ENCODE data around the gene SMURF1.

Gene SMURF1

DNA sequence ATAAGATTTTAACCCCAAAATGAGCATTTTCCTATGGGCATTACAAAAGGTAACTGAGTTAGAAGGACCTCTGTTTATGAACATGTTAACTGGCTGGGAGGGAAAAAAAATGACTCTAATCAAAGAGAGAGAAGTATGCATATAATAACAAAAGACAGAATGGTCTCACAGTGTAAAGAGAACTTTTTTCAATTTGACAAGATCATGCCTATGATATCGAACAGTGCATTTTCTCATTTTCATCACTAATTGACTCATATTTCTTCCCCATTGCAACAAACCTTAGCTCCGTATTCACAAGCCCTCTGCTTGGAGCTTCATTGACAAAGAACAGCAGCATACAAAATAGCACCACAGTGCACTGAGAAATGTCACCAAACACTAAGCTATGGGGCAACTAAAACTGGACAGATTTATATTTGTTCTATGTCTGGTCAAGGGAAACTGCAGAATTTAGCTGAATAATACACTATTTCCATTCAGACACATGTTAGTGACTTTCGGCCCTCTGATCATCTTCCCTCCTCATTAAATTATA lies 45.6 kb downstream of the SMURF1 start:
- DNase-seq (ENCODE audit: low spot score), result no peak

DNA sequence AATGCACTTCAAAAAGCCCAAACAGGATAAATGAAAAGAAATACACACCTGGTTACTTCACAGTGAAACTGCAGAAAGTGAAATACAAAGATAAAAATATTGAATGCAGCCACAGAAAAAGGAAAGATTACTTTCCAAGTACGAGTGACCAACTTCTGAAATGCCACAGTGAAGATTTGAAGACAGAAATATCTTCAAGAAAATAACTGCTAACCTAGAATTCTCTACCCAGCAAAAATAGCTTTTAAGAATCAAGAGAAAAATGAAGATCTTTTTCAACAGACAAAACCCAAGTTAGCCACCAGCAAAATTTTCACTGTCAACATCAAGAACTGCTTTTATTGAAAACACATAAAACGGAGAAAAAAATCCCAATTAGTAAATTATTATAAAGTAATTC lies 46.2 kb downstream of the SMURF1 start:
- no peak for DNase-seq (ENCODE audit: low spot score)

DNA sequence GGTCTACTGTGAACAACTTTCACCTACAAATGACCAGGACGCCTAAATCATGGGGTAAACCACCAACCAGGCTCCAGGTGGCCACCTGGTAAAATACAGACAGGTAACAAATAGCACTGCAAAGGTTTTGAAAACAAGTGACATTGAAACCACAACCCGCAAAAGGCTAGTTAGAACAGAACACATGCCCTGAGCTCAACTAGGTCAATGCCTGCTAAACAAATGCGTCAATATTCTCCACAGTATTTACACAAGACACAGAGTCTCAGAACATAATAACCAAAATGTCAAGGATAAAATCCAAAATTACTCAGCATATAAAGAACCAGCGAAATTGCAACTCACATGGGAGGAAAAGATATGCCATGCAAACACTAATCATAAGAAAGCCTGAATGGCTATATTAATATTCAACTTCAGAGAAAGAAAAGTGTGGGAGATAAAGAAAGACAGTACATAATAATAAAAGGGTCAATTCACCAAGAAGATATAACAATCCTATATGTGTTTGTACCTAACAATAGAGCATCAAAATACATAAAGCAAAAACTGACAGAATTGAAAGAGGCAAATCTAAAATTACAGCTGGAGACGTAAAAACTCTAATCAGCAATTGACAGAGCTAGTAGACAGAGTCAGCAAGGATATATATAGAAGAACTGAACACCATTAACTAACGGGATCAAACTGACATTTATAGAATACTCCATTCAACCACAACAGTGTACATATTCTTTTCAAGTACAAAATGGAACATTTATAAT lies 47.6 kb downstream of the SMURF1 start:
- no peak for DNase-seq (ENCODE audit: low spot score)

DNA sequence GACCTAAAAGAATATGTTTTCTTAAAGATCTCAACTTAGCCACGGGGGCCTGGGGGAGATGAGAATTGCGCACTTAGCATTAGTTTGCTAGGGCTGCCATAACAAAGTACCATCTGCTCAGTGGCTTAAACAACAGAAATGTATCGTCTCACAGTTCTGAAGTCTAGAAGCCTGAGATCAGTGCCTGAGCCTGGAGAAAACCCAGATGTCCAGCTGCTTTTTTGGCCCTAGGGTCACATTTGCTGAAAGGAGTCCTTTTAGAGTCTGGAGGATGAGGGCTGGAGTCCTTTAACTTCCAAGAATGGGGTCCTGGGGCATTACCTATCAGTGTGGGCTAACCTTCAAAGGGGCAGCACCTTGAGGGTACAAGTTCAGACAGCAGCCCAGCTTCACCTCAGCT lies 48.2 kb downstream of the SMURF1 start:
- no peak for DNase-seq (ENCODE audit: low spot score)

DNA sequence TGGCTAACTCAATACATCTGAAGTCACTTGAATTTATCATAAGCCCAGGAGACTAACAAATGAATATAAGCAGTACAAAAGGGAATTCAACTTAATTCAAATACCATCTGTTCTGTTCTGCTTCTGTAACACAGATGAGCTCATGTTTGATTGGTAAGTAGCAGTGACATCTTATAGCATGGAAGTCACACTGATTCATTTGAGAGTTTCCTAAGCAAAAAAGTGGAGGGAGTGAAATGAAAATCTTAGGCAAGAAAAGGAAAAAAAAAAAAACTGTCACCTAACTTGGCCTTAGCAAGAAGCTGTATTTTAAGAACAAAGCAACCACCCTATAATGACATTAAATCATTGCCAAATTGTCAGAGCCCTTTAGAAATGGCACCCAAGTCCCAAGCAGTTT lies 49.5 kb downstream of the SMURF1 start:
- DNase-seq (ENCODE audit: low spot score), result no peak

DNA sequence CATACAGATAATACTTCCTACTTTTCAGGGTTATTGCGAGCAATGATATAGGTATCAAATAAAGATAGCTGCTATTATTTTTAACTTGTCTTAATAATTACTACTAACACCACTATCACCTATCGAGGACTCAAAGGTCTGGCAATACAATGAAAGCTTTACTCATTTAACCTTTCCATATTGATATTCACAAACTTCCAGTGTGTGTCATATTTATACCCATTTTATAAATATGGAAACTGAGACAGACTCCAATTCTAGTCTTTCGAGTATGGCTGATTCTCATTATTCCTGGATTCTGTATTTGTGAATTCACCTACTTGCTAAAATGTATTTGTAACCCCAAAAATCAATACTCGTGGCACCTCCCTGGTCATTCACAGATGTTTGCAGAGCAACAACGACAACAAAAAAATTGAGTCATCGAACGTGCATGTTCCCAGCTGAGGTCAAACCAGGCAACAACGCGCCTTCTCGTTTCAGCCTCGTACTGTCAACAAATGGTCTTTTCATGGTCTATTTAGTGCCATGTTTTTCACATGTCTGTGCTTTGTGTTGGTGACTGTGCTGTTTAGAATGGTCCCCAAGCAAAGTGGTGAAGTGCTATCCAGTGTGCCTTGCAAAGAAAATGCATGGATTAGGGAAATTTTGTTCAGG lies 51.7 kb downstream of the SMURF1 start:
- no peak for DNase-seq (ENCODE audit: low spot score)

DNA sequence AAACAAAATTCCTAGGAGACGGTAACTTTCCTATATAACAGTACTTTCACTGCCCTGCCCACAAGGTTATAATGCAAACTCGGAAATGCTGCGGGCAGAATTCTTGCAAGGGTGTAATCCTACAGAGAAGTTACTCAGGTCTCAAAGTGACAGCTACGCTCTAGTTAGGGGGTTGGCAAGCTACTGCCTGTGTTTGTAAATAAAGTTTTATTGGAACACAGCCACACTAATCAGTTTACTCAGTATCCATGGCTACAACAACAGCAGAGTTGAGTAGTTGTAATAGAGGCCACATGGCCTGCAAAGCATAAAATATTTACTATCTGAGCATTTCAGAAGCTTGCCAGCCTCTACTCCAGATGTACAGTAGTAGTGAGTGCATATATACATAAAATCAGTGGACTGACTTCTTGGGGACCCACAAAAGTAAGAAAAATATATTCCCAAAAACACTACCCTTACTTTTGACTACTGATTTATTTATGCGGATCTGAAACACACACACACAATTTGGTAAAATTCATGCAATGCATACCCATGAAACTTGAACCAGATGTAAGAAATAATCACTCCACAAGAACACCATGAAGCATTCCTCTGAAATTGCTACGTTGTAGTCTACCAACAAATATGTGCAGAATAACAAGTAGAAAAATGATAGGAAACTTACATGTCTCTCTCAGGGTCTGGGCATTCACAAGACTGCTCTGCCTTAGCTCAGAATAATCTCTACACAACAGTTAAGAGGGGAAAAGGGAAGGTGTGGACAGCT lies 53.0 kb downstream of the SMURF1 start:
- no peak for DNase-seq (ENCODE audit: low spot score)

DNA sequence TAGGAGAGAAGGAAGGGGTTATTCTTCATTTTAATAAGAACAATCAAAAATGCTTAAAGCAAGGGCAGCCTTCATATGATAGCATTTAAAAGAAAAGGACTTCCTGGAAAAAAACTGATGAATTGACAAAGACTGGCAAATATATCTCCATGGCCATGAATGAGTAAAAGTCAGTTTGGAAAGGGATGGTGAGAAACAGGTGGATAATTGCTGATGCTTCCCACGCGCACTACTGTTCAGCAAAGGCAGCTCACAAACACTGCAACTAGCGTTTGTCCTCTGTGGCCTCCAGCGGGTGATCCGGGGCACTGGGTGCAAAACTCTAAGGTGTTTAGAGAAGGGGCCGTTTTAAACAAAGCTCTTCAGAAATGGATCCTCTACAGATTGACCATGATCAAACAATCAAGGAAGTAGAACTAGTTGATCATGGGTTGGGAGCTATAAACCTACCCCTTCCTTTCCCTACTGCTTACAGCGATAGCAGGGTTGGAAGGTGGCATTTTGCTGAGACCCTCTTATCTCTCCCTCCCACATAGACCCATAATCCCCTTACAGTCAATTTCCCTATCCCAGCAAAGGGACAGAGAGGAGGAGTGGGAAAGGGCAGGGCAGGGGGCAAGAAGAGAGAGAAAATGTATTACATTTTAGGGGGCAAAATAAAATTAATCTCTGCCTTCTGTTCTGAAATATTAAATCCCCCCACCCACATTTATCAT lies 53.8 kb downstream of the SMURF1 start:
- DNase-seq (ENCODE audit: low spot score), result no peak

DNA sequence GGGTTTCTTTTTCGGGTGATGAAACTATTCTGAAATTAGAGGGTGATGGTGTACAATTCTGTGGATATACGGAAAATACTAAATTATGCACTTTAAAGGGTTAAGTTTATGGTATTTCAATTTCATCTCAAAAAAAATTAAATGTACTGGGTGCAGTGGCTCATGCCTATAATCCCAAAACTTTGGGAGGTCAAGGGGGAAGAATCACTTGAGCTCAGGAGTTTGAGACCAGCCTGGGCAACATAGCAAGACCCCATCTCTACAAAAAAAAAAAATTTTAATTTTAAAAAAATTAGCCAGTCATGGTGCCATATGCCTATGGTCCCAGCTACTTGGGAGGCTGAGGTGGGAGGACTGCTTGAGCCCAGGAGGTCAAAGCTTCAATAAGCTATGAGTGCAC lies 57.0 kb downstream of the SMURF1 start:
- no peak for DNase-seq (ENCODE audit: low spot score)

DNA sequence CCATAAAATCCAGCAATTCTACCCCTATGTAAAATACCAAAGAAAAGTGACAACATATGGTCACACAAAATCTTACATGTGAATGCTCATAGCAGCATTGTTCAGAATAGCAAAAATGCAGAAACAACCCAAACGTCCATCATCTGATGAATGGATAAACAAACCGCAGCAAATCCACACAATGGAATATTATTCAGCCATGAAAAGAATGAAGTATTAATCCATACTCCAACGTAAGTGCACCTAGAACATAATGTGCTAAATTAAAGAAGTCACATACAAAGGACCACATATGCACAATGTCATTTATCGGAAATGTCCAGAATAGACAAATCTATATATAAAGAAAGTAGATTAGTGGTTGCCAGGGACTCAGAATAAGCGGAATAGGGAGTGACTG lies 57.4 kb downstream of the SMURF1 start:
- no peak for DNase-seq (ENCODE audit: low spot score)

DNA sequence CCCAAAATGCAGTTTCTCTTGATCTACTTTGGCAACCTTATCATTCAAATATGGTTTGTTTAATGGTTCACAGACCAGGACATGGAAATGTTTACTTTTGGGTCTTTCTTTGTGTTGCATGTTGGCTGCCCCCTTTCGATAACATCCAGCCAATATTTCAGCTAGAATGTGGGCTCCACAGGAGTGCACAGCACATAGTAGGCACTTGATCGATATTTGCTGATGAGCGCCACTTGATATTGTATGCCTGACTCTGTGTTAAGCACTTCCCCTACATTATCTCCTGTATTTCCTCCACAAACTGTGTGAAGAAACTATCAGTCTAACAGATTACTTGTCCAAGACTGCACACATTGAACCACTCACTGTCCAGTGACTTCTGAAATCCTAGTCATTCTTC lies 60.2 kb downstream of the SMURF1 start:
- no peak for DNase-seq (ENCODE audit: low spot score)

DNA sequence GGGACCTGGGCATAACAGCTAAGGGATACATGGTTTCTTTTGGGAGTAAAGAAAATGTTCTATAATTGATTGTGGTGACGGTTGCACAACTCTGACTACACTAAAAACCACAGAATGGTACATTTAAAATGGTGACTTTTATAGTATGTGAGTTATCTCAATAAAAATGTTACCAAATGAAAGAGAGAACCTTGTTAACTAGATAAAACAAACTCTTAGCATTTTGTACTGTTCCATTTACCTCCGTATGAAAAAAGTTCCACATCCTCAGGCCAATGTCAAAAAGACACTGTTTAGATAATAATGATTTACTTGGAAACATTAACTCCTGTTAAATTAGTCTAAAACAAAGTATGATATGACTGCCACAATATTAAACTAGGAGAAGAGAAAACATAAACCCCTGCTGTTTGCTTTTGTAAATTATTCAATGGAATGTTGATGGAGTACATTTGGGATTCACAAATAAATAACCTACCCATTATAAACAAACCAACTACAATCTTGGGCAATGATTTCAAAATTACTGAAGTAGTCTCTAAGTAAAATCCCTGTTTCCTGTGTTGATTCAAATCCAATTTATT lies 60.7 kb downstream of the SMURF1 start:
- DNase-seq (ENCODE audit: low spot score), result no peak

DNA sequence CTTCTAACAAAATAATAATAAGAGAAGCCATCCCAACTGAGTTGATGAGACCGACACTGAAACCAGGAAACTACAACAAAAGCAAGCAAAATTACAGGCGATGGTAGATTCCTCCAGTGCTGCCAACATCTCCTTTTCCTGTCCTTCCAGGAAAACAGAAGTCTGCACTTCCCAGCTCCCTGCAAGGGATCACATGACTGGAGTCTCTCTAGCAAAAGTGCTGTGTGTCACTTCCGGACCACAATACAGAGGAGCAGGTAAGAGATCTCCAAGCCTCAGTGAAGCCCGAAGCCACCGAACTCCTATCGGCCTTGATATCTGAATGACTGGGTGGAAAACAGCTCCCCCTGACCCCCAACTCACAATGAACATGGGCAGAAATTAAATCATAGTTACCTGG lies 63.2 kb downstream of the SMURF1 start:
- DNase-seq (ENCODE audit: low spot score), result no peak

DNA sequence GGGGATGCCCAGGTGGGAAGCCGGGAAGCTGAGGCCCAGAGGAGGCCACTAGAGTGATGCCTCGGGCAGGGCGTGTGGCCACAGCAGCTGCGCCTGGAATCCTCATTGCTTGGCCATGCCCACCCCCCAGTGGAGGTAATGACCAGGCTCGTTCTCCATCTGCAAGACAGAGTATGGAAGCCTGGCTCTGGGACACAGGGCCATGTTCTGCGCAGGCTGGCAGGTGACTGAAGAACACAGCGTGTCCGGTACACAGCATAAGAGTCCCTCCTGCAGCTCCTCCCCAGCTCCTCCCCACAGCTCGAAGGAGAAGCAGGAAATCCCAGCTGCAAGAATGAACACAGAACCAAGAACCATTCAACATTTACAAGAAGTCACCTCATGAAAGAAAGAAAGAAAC lies 64.8 kb downstream of the SMURF1 start:
- DNase-seq (ENCODE audit: low spot score), result no peak

DNA sequence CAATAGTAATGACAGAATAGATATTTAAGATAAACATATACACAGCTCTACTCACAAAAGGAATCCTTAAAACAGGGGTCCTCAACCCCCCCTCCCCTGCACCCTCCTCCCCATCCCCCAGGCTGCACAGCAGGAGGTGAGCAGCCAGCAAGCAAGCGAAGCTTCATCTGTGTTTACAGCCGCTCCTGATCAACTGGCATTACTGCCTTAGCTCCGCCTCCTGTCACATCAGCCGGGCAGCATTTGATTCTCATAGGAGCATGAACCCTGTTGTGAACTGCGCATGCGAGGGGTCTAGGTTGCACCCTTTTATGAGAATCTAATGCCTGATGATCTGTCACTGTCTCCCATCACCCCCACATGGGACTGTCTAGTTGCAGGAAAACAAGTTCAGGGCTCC lies 65.5 kb downstream of the SMURF1 start:
- DNase-seq (ENCODE audit: low spot score), result no peak

DNA sequence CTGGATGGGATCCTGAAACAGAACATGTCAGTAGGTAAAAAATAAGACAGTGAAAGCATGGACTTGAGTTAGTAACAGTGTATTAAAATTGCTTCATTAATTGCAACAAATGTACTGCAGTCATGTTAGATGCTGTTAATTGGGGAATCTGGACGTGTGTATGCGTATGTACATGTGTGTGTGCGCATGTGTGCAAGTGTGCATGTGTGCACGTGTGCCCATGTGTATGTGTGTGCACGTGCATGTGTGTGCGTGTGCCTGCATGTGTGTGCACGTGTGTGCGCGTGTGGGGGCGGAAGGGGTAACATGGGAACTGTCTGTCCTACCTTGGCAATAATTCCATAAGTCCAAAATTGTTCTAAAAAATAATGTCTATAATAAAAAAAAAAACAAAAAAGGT lies 67.3 kb downstream of the SMURF1 start:
- DNase-seq (ENCODE audit: low spot score), result no peak

DNA sequence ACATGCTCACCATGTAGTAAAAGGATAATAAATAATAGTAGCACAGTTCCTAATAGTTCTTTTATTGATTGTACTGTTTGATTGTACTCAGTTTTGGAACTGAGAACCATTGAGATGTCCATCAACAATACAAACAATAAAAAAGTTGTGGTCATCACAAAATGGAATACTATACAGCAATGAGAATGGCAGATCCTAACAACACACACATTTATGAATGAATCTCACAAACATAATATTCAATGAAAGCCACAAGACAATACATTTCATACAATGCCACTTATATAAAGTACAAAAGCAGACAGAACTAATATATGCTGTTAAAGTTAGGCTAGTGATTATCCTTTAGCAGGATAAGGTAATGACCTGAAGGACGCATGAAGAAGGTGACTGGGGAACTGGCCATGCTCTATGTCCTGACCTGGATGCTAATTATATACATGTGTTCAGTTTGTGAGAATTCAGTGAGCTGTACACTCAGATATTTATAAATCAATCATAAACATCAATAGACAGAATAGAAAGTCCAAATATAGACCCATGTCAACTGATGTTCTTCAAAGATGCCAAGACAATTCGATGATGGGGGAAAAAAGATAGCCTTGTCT lies 70.0 kb downstream of the SMURF1 start:
- no peak for DNase-seq (ENCODE audit: low spot score)

DNA sequence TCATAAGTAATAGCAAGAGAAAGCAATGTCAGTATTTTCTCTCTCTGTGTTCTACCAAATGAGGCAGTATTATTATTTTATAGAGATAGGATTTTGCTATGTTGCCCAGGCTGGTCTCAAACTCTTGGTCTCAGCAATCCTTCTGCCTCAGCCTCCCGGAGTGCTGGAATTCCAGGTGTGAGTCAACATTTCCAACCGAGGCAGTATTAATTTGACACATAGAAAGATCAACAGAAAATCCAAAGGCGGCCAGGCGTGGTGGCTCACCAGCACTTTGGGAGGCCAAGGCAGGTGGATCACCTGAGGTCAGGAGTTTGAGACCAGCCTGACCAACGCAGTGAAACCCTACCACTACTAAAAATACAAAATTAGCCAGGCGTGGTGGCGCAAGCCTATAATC lies 71.8 kb downstream of the SMURF1 start:
- no peak for DNase-seq (ENCODE audit: low spot score)

DNA sequence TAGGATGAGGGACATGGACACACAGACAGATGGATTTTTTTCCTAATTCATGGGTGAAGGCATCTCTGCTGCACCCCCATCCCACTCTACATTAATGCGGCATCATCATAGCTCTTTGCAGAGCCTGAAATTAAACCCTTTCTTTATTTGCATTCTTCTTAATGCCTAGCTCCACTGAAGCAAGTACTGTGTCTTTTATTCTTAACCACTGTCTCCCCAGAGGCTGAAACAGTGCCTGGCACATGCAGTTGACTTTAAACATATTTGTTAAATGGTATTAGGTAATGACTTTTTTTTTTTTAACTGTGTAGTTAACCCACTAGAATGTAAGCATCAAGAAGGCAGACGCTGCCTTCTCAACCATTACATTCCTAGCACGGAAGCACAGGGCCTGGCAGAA lies 73.5 kb downstream of the SMURF1 start:
- no peak for DNase-seq (ENCODE audit: low spot score)

DNA sequence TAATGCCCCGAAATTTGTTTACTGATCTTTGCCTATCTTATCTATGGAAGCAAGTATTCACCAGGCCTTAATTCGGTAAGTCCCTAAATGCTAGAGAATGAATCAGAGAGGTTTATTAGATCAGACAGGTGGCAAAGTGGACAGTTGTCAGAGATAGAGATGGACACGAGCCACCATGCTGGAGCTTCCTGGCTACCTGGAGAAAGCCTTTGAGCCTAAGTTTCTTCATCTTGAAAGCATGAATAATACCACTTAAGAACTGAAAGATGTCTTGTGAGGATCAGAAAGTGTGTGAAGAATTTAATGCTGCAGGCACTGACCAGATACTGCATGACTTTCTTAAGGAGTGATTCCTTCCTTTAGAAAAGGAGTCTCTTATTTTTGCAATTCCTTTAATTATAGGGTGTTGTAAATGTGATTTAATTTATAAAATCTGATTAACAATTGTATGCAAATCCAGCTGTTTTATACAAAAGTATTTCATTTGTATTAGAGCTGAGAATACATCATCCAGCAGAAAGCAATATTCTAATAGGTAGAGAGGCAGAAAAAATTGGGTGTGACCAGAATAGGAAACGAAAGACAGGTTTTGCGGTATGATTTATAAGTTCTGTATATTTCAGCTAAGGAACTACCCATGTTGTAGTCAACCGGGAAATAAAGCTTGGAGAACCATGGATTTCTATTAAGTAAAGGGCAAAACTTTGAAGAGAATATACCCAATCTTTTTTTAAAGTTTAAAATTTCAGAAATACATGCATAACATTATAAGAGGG lies 82.7 kb downstream of the SMURF1 start:
- DNase-seq (ENCODE audit: low spot score), result no peak

DNA sequence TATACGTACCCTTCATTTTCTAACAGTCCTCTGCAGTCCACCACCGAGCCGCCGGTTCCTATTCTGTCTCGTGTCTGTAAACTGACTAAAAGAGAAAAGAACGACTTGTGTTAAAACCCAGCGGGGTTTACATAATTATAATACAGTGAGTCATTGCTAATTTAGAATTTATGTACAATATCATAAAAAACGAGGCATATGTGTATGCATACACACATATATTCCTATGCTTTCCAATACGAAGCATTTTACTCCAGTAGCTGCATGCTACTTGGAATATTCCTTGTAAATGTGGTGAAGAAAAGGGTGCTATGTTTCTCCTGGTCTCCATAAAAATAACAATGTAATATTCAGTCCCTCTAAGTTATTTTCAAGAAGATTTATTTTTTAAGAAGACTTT lies 89.1 kb downstream of the SMURF1 start:
- no peak for DNase-seq (ENCODE audit: low spot score)
